Measurements from ENCODE around the gene YWHAE.

DNA sequence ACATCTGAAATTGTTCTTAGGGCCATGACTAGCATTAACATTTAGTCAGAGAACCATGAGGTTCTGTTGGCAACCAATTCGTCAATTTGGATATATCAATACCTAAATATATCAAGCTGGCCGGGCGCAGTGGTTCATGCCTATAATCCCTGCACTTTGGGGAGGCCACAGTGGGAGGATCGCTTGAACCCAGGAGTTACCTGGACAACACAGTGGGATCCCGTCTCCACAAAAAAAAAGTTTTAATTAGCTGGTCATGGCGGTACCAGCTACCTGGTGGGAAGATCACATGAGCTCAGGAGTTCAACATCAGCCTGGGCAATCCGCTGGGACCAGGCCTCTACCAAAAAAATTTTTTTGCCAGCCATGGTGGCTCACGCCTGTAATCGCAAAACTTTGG lies 8.4 kb downstream of the YWHAE start:
- TF ChIP-seq CTCF (IDR thresholded peaks at IDR 0.05) (no peak), EZH2 (IDR thresholded peaks at IDR 0.05) (no peak), EZH2phosphoT487 (IDR thresholded peaks at IDR 0.05) (no peak)

Measured in neural progenitor cell (in vitro differentiated cells).